IPS-11a (cell line): ENCODE data around the gene RIPK4.
"Not testable (repeated sequence)": the region's sequence is repeated elsewhere in the genome, so short reads cannot be mapped to it uniquely, and the experiment has no call there.

ENCODE experiments used
- H3K4me3 ChIP-seq: one replicate; pipeline ENCODE4 v1.5.1; 2013; ENCODE audit warnings: low read depth, low read length, control low read depth

RIPK4 gene

DNA sequence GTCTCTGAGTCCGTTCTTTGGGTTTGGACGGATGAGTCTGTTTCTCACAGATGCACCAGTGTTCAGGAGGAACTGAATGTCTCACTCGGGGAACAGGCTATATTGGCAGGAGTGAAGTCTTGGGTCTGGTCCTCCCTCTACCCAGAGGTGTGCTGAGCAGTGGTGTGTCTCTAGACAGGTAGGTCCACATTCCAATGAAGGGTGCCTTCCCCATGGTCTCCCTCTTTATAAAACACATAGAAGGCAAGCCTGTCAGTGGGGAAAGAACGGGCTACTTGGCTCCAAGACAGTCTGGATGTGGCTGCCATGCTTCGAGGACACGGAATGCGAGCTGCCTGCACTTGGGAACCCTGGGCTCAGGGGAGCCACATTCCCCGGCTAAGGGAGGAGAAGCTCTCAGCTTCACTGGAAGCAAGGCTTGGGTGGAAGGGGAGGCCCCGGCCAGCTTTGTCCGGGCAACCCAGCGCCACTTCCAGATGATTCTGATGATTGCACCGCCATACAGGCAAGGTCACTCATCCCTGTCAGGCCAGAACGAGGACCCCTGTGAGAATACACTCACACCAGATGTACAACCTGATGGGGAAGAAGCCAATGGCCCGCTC, 29.7 kb upstream of the RIPK4 start:
- H3K4me3 ChIP-seq: no peak overlapping the region

DNA sequence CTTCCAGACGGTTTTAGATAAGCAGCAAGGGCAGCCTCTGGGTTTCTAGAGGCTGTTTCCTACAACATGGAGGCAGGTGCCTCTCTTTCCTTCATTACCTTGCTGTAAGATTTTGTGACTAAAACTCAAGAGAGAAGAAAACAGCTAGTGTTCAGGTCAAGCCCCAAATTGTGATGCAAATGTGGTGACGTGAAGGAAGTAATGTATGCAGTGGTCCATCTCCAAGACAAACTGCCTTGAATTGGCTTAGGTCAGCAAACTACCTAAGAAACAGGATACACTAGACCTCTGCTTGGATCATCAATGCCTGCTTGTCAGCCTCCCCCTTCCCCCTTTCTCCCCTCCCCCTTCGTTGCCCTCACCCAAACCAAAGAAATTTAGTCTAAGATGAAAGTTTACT, 28.9 kb upstream of the RIPK4 start:
- no peak overlapping the region for H3K4me3 ChIP-seq

DNA sequence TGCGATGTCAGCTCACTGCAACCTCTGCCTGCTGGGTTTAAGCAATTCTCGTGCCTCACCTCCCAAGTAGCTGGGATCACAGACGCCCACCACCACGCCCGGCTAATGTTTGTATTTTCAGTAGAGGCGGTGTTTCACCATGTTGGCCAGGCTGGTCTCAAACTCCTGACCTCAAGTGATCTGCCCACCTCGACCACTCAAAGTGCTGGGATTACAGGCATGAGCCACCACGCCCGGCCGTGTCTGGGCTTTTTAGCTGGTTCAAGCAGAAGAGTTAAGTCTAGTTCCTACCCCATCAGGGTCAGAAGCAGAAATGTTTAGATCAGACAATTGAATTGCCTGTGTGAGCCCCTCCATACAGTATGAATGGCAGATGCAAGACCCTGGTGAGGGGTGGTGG, 27.7 kb upstream of the RIPK4 start:
- no peak overlapping the region for H3K4me3 ChIP-seq

GRCh38 chr21:41792711-41793110, 25.9 kb upstream of the RIPK4 start:
- no peak overlapping the region for H3K4me3 ChIP-seq

- no peak overlapping the region for H3K4me3 ChIP-seq
These were observed 19.7 kb upstream of the RIPK4 start for GRCh38 chr21:41786509-41786987.

GRCh38 chr21:41785262-41785661, 18.4 kb upstream of the RIPK4 start:
- H3K4me3 ChIP-seq: not testable (repeated sequence)

DNA sequence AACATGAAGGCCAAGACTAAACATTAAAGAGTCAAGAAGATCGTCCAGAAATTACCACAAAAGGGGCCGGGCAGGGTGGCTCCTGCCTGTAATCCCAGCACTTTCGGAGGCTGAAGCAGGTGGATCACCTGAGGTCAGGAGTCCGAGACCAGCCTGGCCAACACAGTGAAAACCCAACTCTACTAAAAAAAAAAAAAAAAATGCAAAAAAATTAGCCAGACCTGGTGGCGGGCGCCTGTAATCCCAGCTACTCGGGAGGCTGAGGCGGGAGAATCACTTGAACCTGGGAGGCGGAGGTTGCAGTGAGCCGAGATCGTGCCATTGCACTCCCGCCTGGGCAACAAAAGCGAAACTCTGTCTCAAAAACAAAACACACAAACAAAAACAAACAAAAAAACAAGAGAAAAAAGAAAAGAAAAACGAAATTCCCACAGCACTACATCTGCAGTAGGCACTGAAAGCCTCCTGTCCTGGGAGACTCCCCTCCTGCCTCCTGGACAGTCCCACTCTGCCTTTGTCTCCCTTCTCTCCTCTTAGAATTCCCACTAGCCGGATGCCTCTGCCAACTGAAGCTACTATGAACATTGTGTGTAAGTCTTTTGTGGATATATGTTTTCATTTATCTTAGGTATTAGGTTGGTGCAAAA, 17.7 kb upstream of the RIPK4 start:
- no peak overlapping the region for H3K4me3 ChIP-seq

DNA sequence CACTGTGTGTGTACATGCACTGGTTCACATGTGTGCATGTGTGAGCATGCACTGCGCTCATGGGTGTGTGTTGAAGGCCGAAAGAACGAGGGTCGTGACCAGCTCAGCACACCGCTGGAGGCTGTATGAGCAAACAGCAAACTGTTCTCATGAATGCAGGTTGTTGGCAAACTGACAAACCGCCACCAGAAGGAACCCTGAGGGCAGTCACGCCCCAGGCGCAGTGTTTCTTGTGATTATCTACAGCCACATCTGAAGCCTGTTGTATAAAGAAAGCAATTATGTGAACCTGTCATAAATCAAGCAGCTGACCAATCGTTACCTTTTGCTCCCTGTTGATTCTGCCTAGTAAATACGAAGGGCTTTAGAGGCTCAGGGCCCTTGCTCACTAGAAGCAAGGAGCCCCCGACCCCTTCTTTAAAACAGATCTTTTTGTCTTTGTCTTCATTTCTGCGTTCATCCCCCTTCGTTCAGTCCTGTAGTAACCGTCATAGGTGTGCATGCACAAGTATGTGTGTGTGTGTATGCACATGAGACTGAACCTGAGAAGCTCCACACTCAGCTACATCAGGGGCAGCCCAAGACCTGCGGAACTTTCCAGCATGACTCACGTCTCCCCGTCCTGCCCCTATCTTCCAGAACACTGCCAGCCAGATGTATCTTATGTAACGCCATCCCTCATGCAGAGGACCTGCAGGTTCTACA, 16.8 kb upstream of the RIPK4 start:
- H3K4me3 ChIP-seq: no peak overlapping the region

DNA sequence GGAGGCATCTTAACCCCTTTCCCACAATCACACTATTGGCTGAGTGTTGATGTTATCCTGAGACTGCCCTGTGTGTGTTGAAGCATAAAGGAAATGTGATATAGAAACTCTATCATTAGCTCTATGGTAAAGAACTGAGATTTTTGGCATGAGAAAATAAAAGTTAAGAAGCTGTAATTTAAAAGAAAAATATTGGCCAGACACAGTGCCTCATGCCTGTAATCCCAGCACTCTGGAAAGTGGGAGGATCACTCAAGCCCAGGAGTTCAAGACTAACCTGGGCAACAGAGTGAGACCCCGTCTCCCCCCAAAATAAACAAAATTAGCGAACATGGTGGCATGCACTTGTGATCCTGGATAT, 14.2 kb upstream of the RIPK4 start:
- H3K4me3 ChIP-seq: no peak overlapping the region

- no peak overlapping the region for H3K4me3 ChIP-seq
These were observed 13.6 kb upstream of the RIPK4 start for GRCh38 chr21:41780337-41781049.

DNA sequence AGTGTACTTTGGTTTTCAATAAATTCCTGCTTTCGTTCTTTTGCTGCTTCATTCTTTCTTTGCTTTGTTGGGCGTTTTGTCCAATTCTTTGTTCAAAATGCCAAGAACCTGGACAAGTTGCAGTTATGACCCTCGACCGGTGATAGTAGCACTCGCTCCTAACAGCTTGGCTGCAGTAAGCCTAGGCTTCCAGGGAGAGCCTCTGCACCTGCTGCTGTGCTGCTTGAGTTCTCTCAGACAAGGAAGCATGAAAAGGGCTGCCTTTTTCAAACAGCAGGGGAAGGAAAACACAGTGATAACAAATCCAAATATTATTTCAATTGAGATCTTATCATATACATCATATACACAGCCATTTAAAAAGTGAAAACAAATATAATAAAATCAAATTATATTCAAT, 12.8 kb upstream of the RIPK4 start:
- no peak overlapping the region for H3K4me3 ChIP-seq

- no peak overlapping the region for H3K4me3 ChIP-seq
These were observed 12.2 kb upstream of the RIPK4 start for GRCh38 chr21:41778930-41779600.

DNA sequence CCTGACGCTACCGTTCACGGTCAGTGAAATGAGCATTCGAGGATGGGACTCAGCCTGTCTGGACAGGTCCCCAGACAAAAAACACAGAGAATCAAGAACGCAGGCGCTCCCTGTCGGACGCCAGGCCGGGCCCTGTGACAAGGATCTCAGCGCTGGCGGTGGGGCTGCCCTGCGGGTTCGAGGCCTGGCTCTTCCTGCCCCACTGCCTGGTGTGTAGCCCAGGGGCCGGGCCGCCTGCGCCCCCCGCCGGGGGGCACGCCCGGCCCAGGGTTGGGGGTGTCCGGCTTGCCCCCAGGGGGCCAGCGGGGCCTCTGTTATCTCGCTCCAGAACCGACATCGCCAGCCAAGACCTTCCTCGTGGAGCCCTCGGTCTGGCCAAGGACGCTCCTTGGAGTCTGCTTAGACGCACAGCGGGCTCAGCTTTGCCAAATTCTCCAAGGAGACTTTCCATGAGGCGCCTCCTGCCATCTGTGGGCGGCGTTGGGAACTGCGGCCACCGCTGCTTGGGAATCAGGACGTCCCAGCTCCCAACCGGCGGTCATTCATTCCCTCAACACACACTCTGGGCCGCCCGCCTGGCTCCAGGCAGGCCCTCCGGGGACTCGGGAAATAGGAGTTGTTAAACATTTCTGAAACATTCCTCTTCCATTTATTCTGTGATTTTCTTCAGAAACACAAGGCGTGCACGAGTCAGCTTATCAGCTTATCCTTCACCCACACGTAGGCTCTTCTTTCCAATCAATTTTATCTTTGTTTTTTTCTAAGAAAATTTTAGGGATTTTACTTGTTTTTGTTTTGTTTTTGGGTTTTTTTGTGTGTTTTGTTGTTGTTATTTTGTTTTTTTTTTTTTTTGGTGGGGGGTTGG, 11.3 kb upstream of the RIPK4 start:
- no peak overlapping the region for H3K4me3 ChIP-seq

DNA sequence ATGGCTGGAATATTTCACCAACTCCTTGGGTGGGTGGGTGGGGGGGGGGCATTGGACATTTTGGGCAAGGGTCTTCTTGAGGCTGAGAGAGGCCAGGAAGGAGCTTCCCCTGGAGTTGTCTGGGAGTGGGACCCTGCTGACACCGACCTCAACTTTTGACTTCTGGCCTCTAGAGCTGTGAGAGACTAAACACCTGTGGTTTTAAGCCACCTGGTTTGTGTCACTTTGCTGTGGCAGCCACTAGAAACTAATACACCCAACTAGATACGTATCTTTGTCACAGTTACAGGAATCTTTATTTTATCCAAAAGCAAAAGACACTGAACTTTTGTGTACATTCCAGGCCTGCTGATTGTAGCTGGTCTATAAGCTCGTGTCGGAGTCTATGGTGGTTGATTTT, 9.9 kb upstream of the RIPK4 start:
- no peak overlapping the region for H3K4me3 ChIP-seq

- no peak overlapping the region for H3K4me3 ChIP-seq
These were observed 8.3 kb upstream of the RIPK4 start for GRCh38 chr21:41775149-41775472.

GRCh38 chr21:41774467-41775148, 7.8 kb upstream of the RIPK4 start:
- no peak overlapping the region for H3K4me3 ChIP-seq

DNA sequence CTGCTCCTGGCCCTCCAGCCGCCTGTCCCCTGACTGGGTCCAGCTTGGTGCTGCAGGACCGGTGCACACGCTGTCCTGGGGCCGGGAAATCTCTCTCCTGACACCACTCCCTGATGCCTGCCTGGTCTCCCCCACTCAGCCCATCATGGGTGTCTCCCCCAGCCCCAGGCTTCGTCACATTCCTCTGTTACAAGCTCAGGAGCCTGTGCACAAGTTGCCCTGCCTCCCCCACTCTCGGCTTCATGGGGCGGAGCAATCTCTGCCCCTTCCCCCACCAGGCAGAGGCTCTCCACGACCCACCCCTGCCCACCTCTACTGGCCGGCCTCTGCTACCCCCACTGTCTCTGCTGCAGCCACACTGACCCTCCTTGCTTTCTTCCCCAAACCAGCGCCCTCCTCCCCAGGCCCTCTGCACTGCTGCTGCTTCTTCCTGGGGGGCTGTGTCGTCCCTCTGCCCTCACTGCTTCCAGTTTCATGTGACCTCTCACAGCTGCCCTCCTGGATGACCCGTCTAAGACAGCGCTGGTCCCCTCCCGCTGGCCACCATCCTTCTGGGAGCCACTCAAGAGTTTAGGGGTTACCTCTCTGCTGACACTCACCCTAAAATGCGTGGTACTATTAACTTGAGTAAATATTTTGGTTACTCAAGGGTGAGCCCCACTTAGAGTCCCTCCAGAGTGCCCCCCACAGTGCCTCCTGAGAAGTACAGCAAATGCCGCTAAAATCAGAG, 5.7 kb upstream of the RIPK4 start:
- no peak overlapping the region for H3K4me3 ChIP-seq

DNA sequence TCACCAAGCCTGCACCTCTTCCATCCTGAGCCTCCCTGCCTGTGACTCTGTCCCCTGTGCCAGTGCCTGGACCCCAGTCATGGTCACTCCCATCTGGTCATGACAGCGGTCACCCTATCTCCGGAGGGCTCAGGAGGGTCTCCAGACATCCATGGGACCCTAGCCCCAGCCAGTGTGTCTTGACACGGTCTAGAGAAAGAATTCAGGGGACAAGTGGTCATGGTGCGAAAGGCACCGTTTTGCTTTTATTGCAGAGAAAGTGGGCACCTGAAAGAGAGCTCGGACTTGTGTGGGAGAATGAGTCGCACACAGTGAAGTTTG, 4.7 kb upstream of the RIPK4 start:
- no peak overlapping the region for H3K4me3 ChIP-seq

DNA sequence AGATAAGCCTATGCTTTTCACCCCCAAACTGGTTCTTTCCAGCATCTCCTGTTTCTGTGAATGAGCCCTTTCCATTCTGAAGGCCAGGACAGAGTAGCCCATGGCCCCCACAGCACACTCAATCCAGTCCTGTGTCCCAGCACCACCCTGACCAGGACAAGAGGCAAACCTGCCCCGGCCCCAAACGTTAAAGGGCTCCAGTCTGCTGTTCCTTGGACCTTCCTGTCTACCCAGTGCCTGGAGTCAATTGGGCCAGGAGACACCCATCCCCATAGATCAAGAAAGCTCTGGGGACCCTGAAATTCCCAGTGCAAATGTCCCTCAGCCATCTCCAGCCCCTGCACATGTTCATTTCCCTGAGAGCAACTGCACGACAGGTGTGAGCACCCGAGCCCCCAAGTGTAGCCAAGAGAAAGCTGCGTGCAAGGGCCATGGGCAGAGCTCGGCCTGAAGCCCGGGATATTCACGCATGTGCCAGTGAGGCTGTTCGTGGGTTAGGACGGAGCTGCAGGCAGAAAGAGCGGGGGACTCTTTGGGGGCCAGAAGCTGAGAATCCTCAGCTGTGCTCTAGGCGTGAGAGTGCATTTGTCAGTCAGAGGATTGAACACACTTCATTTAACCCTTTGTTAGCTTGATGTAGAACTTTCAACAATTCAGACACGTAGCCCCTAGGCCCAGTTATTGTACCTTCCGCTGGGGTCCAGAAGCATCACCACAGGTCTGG, 4.2 kb upstream of the RIPK4 start:
- no peak overlapping the region for H3K4me3 ChIP-seq
